Right atrium auricular region (tissue), 2 donors: ENCODE results near the gene CBFA2T3. TPM values are rescaled to one million over a fixed set of nuclear protein-coding genes. Genes with fewer than 3 reads are reported as not detected.

Experiments used
- DNase-seq: peaks from one replicate; pipeline ENCODE4 v3.0.0-alpha.2; 2019; ENCODE audit warnings: low spot score
- H3K27ac ChIP-seq, 2 donors: fragments of 200-600 bp; sonication (generic); 1 replicate in 1 of 2; 2 replicates in 1 of 2; pipeline ENCODE4 v1.5.1; 2016 to 2019
- H3K27me3 ChIP-seq, 2 donors: fragments of 200-600 bp; sonication (generic); one replicate each; pipeline versions ENCODE4 v1.5.1 to v1.6.0; 2017 to 2019
- H3K36me3 ChIP-seq: fragments of 200-600 bp; sonication (generic); one replicate; pipeline ENCODE4 v1.5.1; 2016
- H3K4me1 ChIP-seq, 2 donors: fragments of 200-600 bp; sonication (generic); one replicate each; pipeline versions ENCODE4 v1.5.1 to v1.6.0; 2017 to 2019
- H3K4me3 ChIP-seq, 2 donors: fragments of 200-600 bp; sonication (generic); 1 replicate in 1 of 2; 2 replicates in 1 of 2; pipeline ENCODE4 v1.5.1; 2017 to 2019; ENCODE audit warnings: mild to moderate bottlenecking in 1 of 2, moderate library complexity in 1 of 2
- H3K9me3 ChIP-seq, 2 donors: fragments of 200-600 bp; sonication (generic); one replicate each; pipeline ENCODE4 v1.5.1; 2019
- total RNA-seq, 2 donors: library from RNA; depleted of rRNA; stranded (reverse); fragments of >200 nt; gene quantifications; one replicate each; pipeline ENCODE4 v1.1.0, GENCODE V29; 2016
- TF ChIP-seq, protein P1 (sequence below), 2 donors: fragments of 200-600 bp; sonication (generic); IDR thresholded peaks; one replicate each; pipeline ENCODE4 v1.5.1; 2019; ENCODE audit warnings: antibody characterized with exemption in 2 of 2

CBFA2T3 gene
- total RNA-seq, 2 donors from 2014 or later, result 1.1 to 2.6 TPM

DNA sequence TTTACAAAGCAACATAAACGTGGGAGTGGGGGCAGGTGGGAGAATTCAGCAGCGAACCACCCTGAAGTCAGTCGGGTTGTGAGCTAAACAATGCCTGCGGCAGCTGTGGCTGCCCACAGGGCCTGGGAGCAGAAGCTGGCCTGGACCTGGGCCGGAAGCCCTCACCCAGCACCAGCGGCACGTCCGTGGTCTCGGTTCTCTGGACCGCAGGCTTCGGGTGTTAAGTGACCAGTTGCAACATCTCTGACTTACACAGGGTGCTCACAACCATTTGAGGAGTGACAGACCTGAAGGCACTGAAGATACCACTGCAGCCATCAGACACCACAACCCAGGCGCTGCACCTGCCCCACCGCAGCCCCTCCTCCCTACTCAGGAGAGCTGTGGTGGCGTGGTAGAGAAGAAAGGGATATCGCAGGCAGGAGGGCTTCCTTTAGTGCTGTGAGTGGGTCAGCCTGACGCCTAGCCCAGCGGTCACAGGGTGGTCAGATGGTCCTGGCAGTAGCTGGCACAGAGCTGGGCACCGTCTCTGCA lies 33.8 kb downstream of the CBFA2T3 start:
- DNase-seq, result no peak
- H3K4me1 ChIP-seq, result peaks cover 0 to 29% of the 10 kb centered on the region in 2 donors
- H3K9me3 ChIP-seq, result no peaks in the 10 kb centered on the region
- H3K27ac ChIP-seq, result no peak overlapping the region
- no peaks in the 10 kb centered on the region for H3K36me3 ChIP-seq
- H3K27me3 ChIP-seq, result no peaks in the 10 kb centered on the region
- TF ChIP-seq, protein P1, sequence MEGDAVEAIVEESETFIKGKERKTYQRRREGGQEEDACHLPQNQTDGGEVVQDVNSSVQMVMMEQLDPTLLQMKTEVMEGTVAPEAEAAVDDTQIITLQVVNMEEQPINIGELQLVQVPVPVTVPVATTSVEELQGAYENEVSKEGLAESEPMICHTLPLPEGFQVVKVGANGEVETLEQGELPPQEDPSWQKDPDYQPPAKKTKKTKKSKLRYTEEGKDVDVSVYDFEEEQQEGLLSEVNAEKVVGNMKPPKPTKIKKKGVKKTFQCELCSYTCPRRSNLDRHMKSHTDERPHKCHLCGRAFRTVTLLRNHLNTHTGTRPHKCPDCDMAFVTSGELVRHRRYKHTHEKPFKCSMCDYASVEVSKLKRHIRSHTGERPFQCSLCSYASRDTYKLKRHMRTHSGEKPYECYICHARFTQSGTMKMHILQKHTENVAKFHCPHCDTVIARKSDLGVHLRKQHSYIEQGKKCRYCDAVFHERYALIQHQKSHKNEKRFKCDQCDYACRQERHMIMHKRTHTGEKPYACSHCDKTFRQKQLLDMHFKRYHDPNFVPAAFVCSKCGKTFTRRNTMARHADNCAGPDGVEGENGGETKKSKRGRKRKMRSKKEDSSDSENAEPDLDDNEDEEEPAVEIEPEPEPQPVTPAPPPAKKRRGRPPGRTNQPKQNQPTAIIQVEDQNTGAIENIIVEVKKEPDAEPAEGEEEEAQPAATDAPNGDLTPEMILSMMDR (IDR thresholded peaks at IDR 0.05), result no peak
- H3K4me3 ChIP-seq, result no peak overlapping the region

DNA sequence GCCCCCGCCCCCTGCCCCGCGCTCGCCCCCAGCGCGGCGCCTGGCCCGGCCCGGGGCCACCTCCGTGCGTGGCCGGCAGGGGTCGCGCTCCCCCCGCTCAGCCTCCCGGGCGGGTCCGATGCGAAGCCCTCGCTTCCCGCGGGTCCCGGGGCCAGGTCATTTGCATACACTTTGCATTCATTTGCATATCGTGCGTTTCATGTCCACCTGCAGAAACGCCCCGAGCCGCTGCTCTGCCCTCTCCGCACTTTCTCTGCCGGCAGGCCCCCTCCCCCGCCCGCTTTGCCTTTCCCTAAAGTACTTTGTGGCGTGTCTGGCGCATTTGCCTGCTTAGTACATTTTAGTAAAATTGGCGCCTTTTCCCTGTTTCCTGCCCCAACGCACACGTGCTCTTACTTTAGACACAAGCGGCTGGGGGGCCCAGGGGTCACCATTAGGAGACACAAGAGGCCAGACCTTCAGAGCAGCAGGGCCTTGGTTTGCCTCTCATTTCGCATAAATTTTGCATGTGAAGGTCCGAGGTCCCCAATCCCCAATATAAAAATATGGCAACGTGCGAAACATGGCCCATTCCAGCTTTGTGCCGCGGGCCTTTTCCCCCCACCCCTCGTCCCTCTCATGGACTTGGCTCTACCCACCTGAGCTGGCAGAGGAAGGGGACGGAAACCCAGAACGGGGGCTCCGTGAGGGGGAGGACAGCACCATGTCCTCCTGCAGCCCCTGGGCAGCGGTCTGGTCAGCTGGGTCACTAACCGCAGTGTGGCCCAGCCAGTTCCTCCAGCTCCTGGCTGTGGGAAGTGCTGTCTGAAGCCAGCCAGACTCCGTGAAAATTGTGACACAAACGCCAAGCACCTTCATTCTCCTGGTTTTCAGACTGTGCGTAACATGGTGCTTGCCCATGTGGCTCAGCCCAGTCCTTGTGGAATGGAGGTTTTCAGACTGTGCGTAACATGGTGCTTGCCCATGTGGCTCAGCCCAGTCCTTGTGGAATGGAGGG lies 34.8 kb downstream of the CBFA2T3 start:
- Histone ChIP-seq H3K27ac (no peak overlapping the region), H3K4me1 (peaks cover 0 to 39% of the 10 kb centered on the region in 2 donors)

DNA sequence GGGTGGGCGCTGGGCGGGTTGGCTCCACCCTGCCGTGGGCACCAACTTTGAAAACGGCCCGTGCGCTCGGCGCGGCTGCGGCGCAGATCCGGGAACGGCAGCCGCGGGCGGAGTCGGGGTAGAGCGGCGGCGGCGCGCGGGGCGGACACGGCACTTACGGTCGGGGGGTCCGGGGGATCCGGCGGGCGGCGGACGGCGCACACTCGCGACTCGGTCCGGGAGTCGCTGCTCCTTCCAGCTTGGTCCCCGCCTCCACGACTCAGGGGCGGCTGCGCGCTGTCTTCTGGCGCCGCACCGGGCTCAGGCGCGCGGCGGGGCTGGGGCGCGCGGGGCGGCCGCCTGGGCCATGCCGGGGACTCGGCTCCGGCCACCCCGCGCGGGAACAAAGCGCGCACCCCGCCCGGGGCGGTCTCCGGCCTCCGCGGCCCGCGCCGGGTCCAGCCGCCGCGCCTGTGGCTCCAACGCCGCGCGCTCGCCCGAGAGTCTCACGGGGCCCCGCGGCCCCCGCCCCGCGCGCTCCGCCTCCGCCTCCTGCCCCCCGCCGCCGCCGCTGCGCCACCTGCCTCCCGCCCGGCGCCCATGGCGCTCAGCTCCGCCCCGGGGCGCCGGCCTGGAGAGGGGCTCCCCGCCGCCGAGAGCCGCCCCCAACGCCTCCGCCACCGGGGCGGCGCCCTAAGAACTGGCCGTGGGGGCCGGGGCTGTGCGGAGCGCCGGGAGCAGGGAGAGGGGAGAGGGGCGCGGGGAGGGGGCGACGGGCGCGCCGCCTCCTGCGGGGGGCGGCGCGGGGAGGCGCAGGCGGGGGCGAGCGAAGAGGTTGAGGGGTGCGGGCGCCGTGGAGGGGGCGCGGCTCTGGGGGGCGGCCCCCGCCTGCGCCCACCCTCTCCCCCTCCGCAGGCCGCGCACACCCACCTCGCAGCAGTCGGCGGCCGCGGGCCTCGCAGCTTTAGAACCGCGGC lies 35.9 kb downstream of the CBFA2T3 start:
- Histone ChIP-seq H3K4me1 (peaks cover 0 to 50% of the 10 kb centered on the region in 2 donors), H3K27ac (peak overlapping the region; percentile 78 to 85), H3K9me3 (no peaks in the 10 kb centered on the region), H3K27me3 (no peaks in the 10 kb centered on the region), H3K36me3 (no peaks in the 10 kb centered on the region), H3K4me3 (peak overlapping the region; percentile 63 to 74)
- TF ChIP-seq, protein P1 (IDR thresholded peaks at IDR 0.05), result no peak
- DNase-seq, result no peak

More for the DNA sequence above, 34.8 kb downstream of the CBFA2T3 start:
- no peak for DNase-seq
- TF ChIP-seq, protein P1 (IDR thresholded peaks at IDR 0.05), result peak; percentile 71 to 83
- peak overlapping the region; percentile 63 to 74 for H3K4me3 ChIP-seq
- H3K36me3 ChIP-seq, result no peaks in the 10 kb centered on the region
- no peaks in the 10 kb centered on the region for H3K27me3 ChIP-seq
- no peaks in the 10 kb centered on the region for H3K9me3 ChIP-seq

DNA sequence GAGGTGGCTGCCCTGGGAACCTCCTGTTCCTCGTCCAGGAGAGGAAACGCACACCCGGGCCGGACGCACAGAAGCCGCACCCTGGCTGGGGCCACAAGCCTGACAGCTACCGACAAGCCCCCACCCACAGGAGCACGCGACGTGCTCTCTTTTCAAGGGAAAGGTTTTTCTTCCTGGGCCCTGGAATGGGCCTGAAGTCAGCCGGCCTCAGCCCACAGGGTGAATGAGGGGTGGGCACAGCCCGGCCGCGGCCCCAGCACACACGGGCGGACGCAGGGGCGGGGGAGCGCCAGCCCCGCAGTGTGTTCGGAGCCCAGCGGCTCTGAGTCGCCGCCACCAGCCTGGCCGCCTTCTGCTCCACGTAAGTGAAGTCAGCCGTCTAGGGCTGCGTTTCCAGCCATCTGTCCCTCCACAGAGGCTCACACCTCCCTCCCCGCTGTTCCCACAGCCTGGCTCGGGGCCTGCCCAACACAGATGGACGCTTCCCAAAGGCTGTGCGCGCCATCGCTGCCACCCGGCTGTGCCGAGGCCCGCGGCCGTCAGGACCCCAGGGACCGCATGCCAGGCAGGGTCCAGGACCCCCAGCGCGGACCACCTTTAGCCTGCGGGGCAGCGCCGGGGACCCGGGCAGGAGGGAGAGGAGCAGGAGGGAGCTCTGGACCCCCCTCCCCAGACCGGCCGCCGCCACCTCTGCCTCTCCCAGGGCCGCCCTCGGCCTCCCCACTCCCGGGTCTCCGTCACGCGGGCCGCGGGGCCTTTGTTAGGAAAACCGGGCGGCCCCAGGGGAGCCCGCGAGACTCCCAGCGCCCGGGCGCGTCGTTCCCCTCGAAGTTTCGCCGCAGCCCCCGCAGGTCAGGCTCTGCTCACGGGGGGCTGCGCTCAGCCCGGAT lies 36.8 kb downstream of the CBFA2T3 start:
- no peaks in the 10 kb centered on the region for H3K9me3 ChIP-seq
- H3K4me3 ChIP-seq, result peak overlapping the region; percentile 63 to 74
- H3K36me3 ChIP-seq, result no peaks in the 10 kb centered on the region
- DNase-seq, result no peak
- H3K4me1 ChIP-seq, result peaks cover 0 to 58% of the 10 kb centered on the region in 2 donors
- TF ChIP-seq, protein P1 (IDR thresholded peaks at IDR 0.05), result no peak
- no peaks in the 10 kb centered on the region for H3K27me3 ChIP-seq
- H3K27ac ChIP-seq, result peak overlapping the region; percentile 78 to 85
